Thoracic aorta (tissue), 2 donors: ENCODE data around the gene RUNX2. TPM values are rescaled to one million over a fixed set of nuclear protein-coding genes. Genes with fewer than 3 reads are reported as not detected.

Experiments used
- ATAC-seq: fragments of 150-250 bp; one replicate; pipeline ENCODE4 v1.8.0; 2017; ENCODE audit warnings: low read depth; ENCODE audit not compliant: insufficient number of reproducible peaks, low FRiP score
- DNase-seq: peaks from one replicate; pipeline ENCODE4 v3.0.0-alpha.2; 2020; ENCODE audit warnings: low spot score
- H3K27ac ChIP-seq, 2 donors: fragments of 200-600 bp; sonication (generic); 1 replicate in 1 of 2; 2 replicates in 1 of 2; pipeline ENCODE4 v1.5.1; 2016; ENCODE audit warnings: mild to moderate bottlenecking in 2 of 2, moderate library complexity in 2 of 2
- H3K27me3 ChIP-seq: fragments of 200-600 bp; sonication (generic); replicated peaks from 2 replicates; pipeline ENCODE4 v1.6.0; 2016; ENCODE audit warnings: mild to moderate bottlenecking; ENCODE audit not compliant: insufficient read depth
- H3K36me3 ChIP-seq: fragments of 200-600 bp; sonication (generic); one replicate; pipeline ENCODE4 v1.5.1; 2016
- H3K4me1 ChIP-seq, 2 donors: fragments of 200-600 bp; sonication (generic); 1 replicate in 1 of 2; 2 replicates in 1 of 2; pipeline versions ENCODE4 v1.5.1 to v1.6.0; 2016; ENCODE audit warnings: low read depth in 2 of 2, mild to moderate bottlenecking in 1 of 2; ENCODE audit not compliant: control insufficient read depth in 1 of 2
- H3K4me3 ChIP-seq: fragments of 200-600 bp; sonication (generic); 2 replicates; pipeline ENCODE4 v1.5.1; 2016; ENCODE audit warnings: mild to moderate bottlenecking
- H3K9me3 ChIP-seq: fragments of 200-600 bp; sonication (generic); 2 replicates; pipeline ENCODE4 v1.5.1; 2016
- CTCF ChIP-seq: fragments of 200-600 bp; sonication (generic); IDR thresholded peaks from one replicate; pipeline ENCODE4 v1.5.1; 2019; ENCODE audit warnings: antibody characterized with exemption
- total RNA-seq, 2 donors: library from RNA; depleted of rRNA; stranded (reverse); fragments of >200 nt; gene quantifications; one replicate each; pipeline versions ENCODE4 v1.1.0 to v1.2.3, GENCODE V29; 2016

The RUNX2 gene
- total RNA-seq, 2 donors from 2014 or later, result 3.2 to 7.9 TPM

- no peak overlapping the region for H3K27ac ChIP-seq
- DNase-seq (no peak), ATAC-seq (no peak)
- no peak for TF ChIP-seq CTCF
- no peak overlapping the region for H3K4me3 ChIP-seq
- H3K27me3 ChIP-seq, result no peaks in the 10 kb centered on the region
- no peaks in the 10 kb centered on the region for H3K9me3 ChIP-seq
- no peaks in the 10 kb centered on the region for H3K36me3 ChIP-seq
- H3K4me1 ChIP-seq, result peaks cover 18 to 23% of the 10 kb centered on the region in 2 donors
Measured at GRCh38 chr6:45442716-45443115, 114.6 kb downstream of the RUNX2 start.

DNA sequence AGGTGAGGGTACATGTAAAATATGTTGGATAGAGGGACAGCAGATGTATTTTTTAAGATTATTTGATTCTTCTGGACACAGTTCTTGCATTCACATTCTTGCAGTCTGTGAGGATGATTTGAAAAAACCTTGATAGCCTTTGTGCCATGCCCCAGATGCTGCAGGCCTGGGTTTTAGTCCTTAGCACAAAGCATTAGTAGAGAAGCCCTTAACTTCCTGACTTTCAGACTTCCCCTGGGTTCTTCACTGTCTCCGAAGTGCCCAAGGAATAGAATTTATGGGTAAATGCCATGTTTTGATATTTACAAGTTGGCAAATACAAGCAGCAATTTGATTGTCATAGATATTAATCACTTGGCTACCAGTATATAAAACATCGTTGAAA lies 117.2 kb downstream of the RUNX2 start:
- H3K9me3 ChIP-seq, result no peaks in the 10 kb centered on the region
- H3K27ac ChIP-seq, result peak overlapping the region in 1 of 2 donors; percentile 9
- no peaks in the 10 kb centered on the region for H3K36me3 ChIP-seq
- H3K27me3 ChIP-seq, result no peaks in the 10 kb centered on the region
- TF ChIP-seq CTCF, result no peak
- peaks cover 18 to 21% of the 10 kb centered on the region in 2 donors for H3K4me1 ChIP-seq
- DNase-seq, result no peak
- no peak for ATAC-seq
- peak overlapping the region; percentile 10 for H3K4me3 ChIP-seq

DNA sequence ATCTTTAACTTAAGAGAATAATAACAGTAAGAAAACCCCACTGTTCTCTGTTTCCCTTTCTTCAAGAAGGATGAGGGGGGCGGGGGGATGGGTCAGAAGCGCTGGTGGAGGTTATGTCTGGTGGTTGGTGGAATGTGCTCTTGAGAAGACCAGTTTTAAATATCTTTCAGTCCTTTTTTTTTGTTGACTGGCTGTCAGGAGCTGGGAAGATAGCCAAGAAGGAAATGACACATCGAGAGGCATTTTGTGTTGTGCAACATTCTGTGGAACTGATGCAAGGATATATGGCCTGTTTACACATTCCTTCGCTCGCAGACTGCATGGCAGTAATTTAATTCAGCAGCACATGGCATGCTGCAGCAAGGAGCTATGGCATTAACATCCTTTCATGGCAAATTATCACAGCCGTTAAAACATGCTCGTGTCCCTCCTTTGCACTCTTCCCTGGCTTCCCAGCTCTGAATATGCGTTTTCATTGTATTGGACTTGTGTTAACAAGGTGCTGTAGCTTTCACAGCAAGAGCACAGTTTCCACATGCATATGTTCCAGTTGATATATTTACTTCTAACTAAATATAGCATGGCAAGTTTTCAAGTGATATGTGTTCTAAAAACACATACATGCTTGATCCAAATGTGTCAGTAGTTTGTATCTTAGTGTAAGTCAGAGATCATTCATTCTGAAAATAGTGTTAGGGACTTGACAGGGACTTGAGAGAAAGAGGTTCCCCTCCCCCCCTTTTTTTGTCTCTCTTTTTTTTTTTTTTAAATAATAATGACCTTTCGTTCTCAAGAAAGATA lies 117.8 kb downstream of the RUNX2 start:
- H3K9me3 ChIP-seq, result no peaks in the 10 kb centered on the region
- H3K4me3 ChIP-seq, result peak overlapping the region; percentile 10

GRCh38 chr6:45447005-45447404 lies 118.9 kb downstream of the RUNX2 start:
- no peaks in the 10 kb centered on the region for H3K36me3 ChIP-seq
- H3K27ac ChIP-seq, result peak overlapping the region in 1 of 2 donors; percentile 10
- no peaks in the 10 kb centered on the region for H3K27me3 ChIP-seq
- no peak for DNase-seq
- TF ChIP-seq CTCF, result no peak
- H3K4me1 ChIP-seq, result peaks cover 18 to 21% of the 10 kb centered on the region in 2 donors
- ATAC-seq, result no peak
- no peak overlapping the region for H3K4me3 ChIP-seq
- no peaks in the 10 kb centered on the region for H3K9me3 ChIP-seq

More for the DNA sequence above, 117.8 kb downstream of the RUNX2 start:
- peak; percentile 19 for DNase-seq
- Histone ChIP-seq H3K27me3 (no peaks in the 10 kb centered on the region), H3K27ac (peak overlapping the region in 1 of 2 donors; percentile 10), H3K36me3 (no peaks in the 10 kb centered on the region), H3K4me1 (peaks cover 18 to 21% of the 10 kb centered on the region in 2 donors)
- no peak for TF ChIP-seq CTCF
- ATAC-seq, result peak; percentile 92

- H3K36me3 ChIP-seq, result no peaks in the 10 kb centered on the region
- no peak overlapping the region for H3K27ac ChIP-seq
- no peak overlapping the region for H3K4me3 ChIP-seq
- TF ChIP-seq CTCF, result no peak
- peaks cover 18 to 21% of the 10 kb centered on the region in 2 donors for H3K4me1 ChIP-seq
- H3K27me3 ChIP-seq, result no peaks in the 10 kb centered on the region
- DNase-seq (no peak), ATAC-seq (no peak)
- no peaks in the 10 kb centered on the region for H3K9me3 ChIP-seq
Measured at GRCh38 chr6:45447716-45448115, 119.6 kb downstream of the RUNX2 start.
